ENCODE results near the gene GHITM.
"Not testable (repeated sequence)": the region's sequence is repeated elsewhere in the genome, so short reads cannot be mapped to it uniquely, and the experiment has no call there.

GRCh38 chr10:84180386-84180785 lies 41.1 kb downstream of the GHITM start:
- TF ChIP-seq CTCF (IDR thresholded peaks at IDR 0.05; ENCODE audit: low read depth, low read length, poor library complexity, severe bottlenecking); EZH2phosphoT487 (IDR thresholded peaks at IDR 0.05; ENCODE audit: borderline replicate concordance, low read length): not testable (repeated sequence)
